ENCODE measurements around the gene TSHZ1. TPM values are rescaled to one million over a fixed set of nuclear protein-coding genes. Genes with fewer than 3 reads are reported as not detected.
A peak's percentile ranks its signal among the peaks of the same experiment; 100 is the strongest.

Gene TSHZ1, protein sequence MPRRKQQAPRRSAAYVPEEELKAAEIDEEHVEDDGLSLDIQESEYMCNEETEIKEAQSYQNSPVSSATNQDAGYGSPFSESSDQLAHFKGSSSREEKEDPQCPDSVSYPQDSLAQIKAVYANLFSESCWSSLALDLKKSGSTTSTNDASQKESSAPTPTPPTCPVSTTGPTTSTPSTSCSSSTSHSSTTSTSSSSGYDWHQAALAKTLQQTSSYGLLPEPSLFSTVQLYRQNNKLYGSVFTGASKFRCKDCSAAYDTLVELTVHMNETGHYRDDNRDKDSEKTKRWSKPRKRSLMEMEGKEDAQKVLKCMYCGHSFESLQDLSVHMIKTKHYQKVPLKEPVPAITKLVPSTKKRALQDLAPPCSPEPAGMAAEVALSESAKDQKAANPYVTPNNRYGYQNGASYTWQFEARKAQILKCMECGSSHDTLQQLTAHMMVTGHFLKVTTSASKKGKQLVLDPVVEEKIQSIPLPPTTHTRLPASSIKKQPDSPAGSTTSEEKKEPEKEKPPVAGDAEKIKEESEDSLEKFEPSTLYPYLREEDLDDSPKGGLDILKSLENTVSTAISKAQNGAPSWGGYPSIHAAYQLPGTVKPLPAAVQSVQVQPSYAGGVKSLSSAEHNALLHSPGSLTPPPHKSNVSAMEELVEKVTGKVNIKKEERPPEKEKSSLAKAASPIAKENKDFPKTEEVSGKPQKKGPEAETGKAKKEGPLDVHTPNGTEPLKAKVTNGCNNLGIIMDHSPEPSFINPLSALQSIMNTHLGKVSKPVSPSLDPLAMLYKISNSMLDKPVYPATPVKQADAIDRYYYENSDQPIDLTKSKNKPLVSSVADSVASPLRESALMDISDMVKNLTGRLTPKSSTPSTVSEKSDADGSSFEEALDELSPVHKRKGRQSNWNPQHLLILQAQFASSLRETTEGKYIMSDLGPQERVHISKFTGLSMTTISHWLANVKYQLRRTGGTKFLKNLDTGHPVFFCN (N-terminal part only)
- total RNA-seq: 10 to 100 TPM in 3 of 4 donors, 1 to 10 TPM in 1; 5.4 to 20.2 (median 13.7) TPM

DNA sequence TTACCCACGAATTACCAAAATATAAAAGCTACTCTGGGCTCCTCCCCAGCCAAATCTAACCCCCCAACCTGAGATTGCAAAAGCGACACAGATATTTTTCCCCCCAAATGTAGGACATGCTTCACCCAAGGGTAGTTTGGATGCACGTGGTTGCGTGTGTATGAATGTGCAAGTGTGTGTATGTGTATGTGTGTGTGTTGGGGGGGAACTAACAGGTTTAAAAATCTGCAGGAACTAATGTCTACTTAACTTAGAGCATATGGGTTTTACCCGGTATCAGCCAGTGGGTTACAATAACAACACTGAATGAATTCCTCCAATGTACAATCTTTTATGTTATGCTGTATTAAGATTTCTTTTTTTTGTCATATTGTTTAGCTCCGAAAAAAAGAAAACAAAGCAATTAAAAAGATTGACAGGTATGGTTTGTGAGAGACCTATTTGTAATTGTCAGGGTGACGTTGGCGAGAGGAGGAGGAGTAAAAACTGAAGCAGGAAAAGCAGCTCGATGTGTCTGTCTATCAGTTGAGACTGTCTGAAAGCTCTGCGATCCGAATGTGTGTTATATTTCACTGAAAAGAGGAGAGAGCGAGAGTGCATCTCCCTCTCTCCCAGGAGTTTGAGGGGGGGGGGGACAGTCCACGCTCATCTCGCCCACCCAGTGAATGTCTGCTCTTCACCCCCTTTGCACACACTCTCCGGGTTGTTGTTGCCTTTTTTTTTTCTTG lies at the start of gene TSHZ1:
TSS of gene TSHZ1 (plus strand) at position 524 of the 728 bp plus-strand sequence. CDS start 1,080 bp downstream, outside the sequence.
- H3K36me3 ChIP-seq: no peaks in the 10 kb centered on the region
- H3K9me3 ChIP-seq: no peaks in the 10 kb centered on the region
- intact Hi-C loops (cut with DNase I): loop anchor here (5.0 kb wide), 1 partner anchor 37 kb away; no protein-coding TSS in a partner anchor
- peak; percentile 46 for DNase-seq
- peaks cover 42 to 71% (median 45%) of the 10 kb centered on the region in 3 donors for H3K4me1 ChIP-seq
- H3K27me3 ChIP-seq: no peaks in the 10 kb centered on the region
- WGBS, 2 donors: 2 to 4% methylated on average over 15 of the region's 15 CpGs
- H3K4me3 ChIP-seq: peak within 1 kb of the TSS; percentile 75 to 96 (median 90)
- TF ChIP-seq CTCF (IDR thresholded peaks at IDR 0.05): no peak
- peak in 3 of 4 donors; percentile 70 to 80 (median 76) for TF ChIP-seq POLR2A (IDR thresholded peaks at IDR 0.05)
- peak within 1 kb of the TSS; percentile 96 to 99 (median 97) for H3K27ac ChIP-seq

DNA sequence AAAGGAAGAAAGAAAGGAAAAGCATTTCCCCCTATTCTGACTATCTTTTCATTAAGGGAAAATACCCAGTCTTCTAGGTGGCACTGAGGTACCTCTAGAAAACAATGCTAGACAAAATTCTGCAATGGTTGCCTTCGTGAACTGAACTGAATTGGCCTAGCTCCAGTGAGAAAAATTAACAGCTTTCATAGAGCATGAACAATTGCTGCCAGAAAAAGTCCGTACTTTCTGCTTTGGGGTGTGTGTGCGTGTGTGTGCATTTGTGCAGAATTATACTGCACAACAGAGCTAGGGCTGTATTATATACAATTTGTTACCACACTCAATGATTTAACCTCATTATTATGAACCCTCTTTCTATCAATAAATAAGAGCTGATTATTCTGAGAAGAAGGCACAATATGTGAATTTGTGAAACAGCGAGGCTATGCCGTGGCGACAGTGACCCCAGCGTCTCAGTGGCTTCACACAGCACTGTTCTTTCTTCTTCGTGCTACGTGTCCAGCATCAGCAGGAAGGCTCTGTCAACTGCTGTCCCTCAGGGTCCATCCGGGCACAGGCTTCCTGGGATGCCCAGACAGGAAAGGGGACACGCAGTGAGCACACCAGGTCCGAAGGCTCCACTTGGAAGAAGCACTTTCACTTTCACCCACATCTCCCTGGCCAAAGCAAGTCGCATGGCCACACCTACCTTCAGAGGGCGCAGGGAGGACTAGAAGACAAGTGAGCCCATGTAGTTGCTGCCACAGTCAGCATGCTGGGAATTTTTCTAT lies 49.2 kb upstream of the TSHZ1 start:
- intact Hi-C loops (cut with DNase I): no loop called here
- DNase-seq: no peak
- WGBS, 2 donors: 54 to 59% methylated on average over 13 to 14 of the region's 14 CpGs
- Histone ChIP-seq H3K27ac (no peak overlapping the region), H3K9me3 (no peaks in the 10 kb centered on the region), H3K27me3 (peaks cover 0 to 7% (median 0%) of the 10 kb centered on the region in 4 donors), H3K4me3 (peak overlapping the region; percentile 4 to 60 (median 31)), H3K36me3 (no peaks in the 10 kb centered on the region), H3K4me1 (peaks cover 0 to 7% (median 0%) of the 10 kb centered on the region in 3 donors)
- TF ChIP-seq CTCF (IDR thresholded peaks at IDR 0.05) (no peak), POLR2A (IDR thresholded peaks at IDR 0.05) (no peak)

DNA sequence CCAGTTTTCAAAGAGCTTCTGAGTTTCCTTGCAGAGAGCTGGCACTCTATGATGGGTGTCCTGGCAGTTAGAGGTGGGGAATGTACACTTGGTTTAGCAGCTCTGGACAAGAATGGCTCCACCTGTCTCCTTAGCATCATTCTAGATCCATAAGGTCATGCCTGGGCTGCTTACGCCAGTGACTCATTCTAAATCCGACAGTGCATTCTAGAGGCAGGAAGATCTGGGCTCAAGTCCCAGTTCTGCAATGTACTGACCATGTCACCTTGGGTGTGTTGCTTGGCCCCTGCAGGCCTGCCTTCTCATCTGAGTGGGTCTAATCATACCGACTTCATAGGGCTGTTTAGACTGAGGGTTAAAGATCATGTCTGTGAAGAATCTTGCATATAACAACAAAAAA lies 48.1 kb upstream of the TSHZ1 start:
- Histone ChIP-seq H3K36me3 (no peaks in the 10 kb centered on the region), H3K4me3 (no peak overlapping the region), H3K27ac (no peak overlapping the region), H3K4me1 (peaks cover 0 to 7% (median 0%) of the 10 kb centered on the region in 3 donors), H3K27me3 (peaks cover 0 to 7% (median 0%) of the 10 kb centered on the region in 4 donors), H3K9me3 (no peaks in the 10 kb centered on the region)
- intact Hi-C loops (cut with DNase I): no loop called here
- DNase-seq: no peak
- no peak for TF ChIP-seq CTCF (IDR thresholded peaks at IDR 0.05)
- TF ChIP-seq POLR2A (IDR thresholded peaks at IDR 0.05): no peak
- 22 to 38% methylated on average over 3 of the region's 3 CpGs for WGBS, 2 donors

DNA sequence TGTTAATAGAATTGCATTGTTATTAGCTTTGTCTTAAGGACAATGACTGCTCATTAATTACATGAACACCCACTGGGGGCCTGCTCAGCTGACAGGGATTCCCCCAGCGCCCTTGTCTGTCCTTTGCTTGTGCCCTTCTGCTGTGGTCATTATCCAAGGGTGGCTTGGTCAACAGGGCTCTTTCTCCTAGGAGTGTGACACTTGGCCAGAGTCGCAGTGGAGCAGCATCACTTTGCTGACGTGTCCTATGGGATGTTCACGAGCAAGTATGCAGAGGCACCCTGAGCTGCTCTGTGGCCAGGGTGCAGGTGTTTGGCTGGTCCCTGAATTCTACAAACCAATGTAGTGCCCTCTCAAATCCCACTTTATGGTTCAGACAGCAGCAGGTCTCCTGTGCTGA lies 47.6 kb upstream of the TSHZ1 start:
- WGBS, 2 donors: 89 to 98% methylated on average over 1 to 3 of the region's 4 CpGs

More for the DNA sequence above, 47.6 kb upstream of the TSHZ1 start:
- Histone ChIP-seq H3K27me3 (peaks cover 0 to 7% (median 0%) of the 10 kb centered on the region in 4 donors), H3K36me3 (no peaks in the 10 kb centered on the region), H3K4me1 (peaks cover 0 to 7% (median 0%) of the 10 kb centered on the region in 3 donors), H3K27ac (no peak overlapping the region), H3K9me3 (no peaks in the 10 kb centered on the region), H3K4me3 (no peak overlapping the region)
- no peak for DNase-seq
- TF ChIP-seq CTCF (IDR thresholded peaks at IDR 0.05): no peak
- no peak for TF ChIP-seq POLR2A (IDR thresholded peaks at IDR 0.05)
- intact Hi-C loops (cut with DNase I): no loop called here

Measured in esophagus squamous epithelium (tissue), 5 donors.